Neural cell (in vitro differentiated cells): Measurements from ENCODE around the gene SPTLC2. TPM values are rescaled to one million over a fixed set of nuclear protein-coding genes. Genes with fewer than 3 reads are reported as not detected.

ENCODE experiments used
- H2AFZ ChIP-seq: fragments of 200-600, 300-800 bp; sonication (generic), shearing (Covaris generic); 2 replicates; pipeline ENCODE4 v1.6.0; 2014; ENCODE audit warnings: low read depth, mild to moderate bottlenecking, antibody characterized with exemption, low read length, moderate library complexity
- H3F3A ChIP-seq: fragments of 200-600 bp; shearing (Covaris generic); 2 replicates; pipeline ENCODE4 v1.6.1; 2016; ENCODE audit warnings: mild to moderate bottlenecking, moderate library complexity, mixed read lengths, antibody characterized with exemption, low read length; ENCODE audit not compliant: insufficient read depth, poor library complexity, severe bottlenecking
- H3K27ac ChIP-seq: fragments of 200-600, 300-800 bp; sonication (generic), shearing (Covaris generic); 2 replicates; pipeline ENCODE4 v1.5.1; 2014; ENCODE audit warnings: mild to moderate bottlenecking, low read length, moderate library complexity
- H3K27me3 ChIP-seq: fragments of 300-800, 200-600 bp; sonication (generic), shearing (Covaris generic); 2 replicates; pipeline ENCODE4 v1.6.0; 2014; ENCODE audit warnings: mild to moderate bottlenecking, low read depth, low read length, moderate library complexity; ENCODE audit not compliant: insufficient read depth
- H3K36me3 ChIP-seq: fragments of 300-800, 200-600 bp; sonication (generic), shearing (Covaris generic); 2 replicates; pipeline ENCODE4 v1.5.1; 2014; ENCODE audit warnings: mild to moderate bottlenecking, antibody characterized with exemption, low read length, moderate library complexity; ENCODE audit not compliant: insufficient read depth
- H3K4me2 ChIP-seq: fragments of 300-800, 200-600 bp; sonication (generic), shearing (Covaris generic); 2 replicates; pipeline ENCODE4 v1.6.0; 2014; ENCODE audit warnings: mild to moderate bottlenecking, low read length
- H3K4me3 ChIP-seq: fragments of 300-800, 200-600 bp; sonication (generic), shearing (Covaris generic); 2 replicates; pipeline ENCODE4 v1.5.1; 2014; ENCODE audit warnings: mild to moderate bottlenecking, low read length, moderate library complexity
- H3K79me2 ChIP-seq: fragments of 200-600 bp; shearing (Covaris generic); replicated peaks from 2 replicates; pipeline ENCODE4 v1.6.0; 2014; ENCODE audit warnings: mild to moderate bottlenecking, low read length, moderate library complexity; ENCODE audit not compliant: insufficient read depth
- H3K9ac ChIP-seq: fragments of 300-800, 200-600 bp; sonication (generic), shearing (Covaris generic); 2 replicates; pipeline ENCODE4 v1.6.1; 2016; ENCODE audit warnings: mild to moderate bottlenecking, low read length, mixed read lengths
- H3K9me2 ChIP-seq: fragments of 200-600 bp; shearing (Covaris generic); 2 replicates; pipeline ENCODE4 v1.6.1; 2016; ENCODE audit warnings: mild to moderate bottlenecking, low read length, mixed read lengths; ENCODE audit not compliant: insufficient read depth
- H3K9me3 ChIP-seq: fragments of 200-600, 300-800 bp; sonication (generic), shearing (Covaris generic); 2 replicates; pipeline ENCODE4 v1.6.1; 2016; ENCODE audit warnings: mild to moderate bottlenecking, mixed run types, low read length, moderate library complexity, mixed read lengths
- H4K20me1 ChIP-seq: fragments of 200-600 bp; shearing (Covaris generic); 2 replicates; pipeline ENCODE4 v1.6.1; 2016; ENCODE audit warnings: mild to moderate bottlenecking, mixed run types; ENCODE audit not compliant: insufficient read depth
- EP300 ChIP-seq: fragments of 450-650 bp; conservative IDR thresholded peaks from 2 replicates; pipeline ENCODE4 v1.6.1; 2014; ENCODE audit warnings: antibody characterized with exemption, mild to moderate bottlenecking, moderate library complexity; ENCODE audit not compliant: poor library complexity, severe bottlenecking
- EZH2 ChIP-seq: fragments of 200-600, 300-800 bp; shearing (Covaris generic), sonication (generic); IDR thresholded peaks from 2 replicates; pipeline ENCODE4 v1.6.1; 2014; ENCODE audit warnings: antibody characterized with exemption, low read length, borderline replicate concordance, mild to moderate bottlenecking; ENCODE audit not compliant: insufficient read depth, poor library complexity, severe bottlenecking
- MXI1 ChIP-seq: fragments of 450-650 bp; conservative IDR thresholded peaks from 2 replicates; pipeline ENCODE4 v1.6.1; 2014; ENCODE audit warnings: antibody characterized with exemption, mild to moderate bottlenecking; ENCODE audit not compliant: poor library complexity, severe bottlenecking
- POLR2AphosphoS5 ChIP-seq: IDR thresholded peaks from 2 replicates; pipeline ENCODE4 v1.6.1; 2012
- RAD21 ChIP-seq: fragments of 450-650 bp; conservative IDR thresholded peaks from 2 replicates; pipeline ENCODE4 v1.6.1; 2014; ENCODE audit warnings: antibody characterized with exemption, mild to moderate bottlenecking, moderate library complexity
- SMC3 ChIP-seq: fragments of 450-650 bp; conservative IDR thresholded peaks from 2 replicates; pipeline ENCODE4 v1.6.1; 2014; ENCODE audit warnings: antibody characterized with exemption, mild to moderate bottlenecking, moderate library complexity; ENCODE audit not compliant: poor library complexity
- TAF1 ChIP-seq: IDR thresholded peaks from 2 replicates; pipeline ENCODE4 v1.6.1; 2012; ENCODE audit warnings: low read depth
- polyA plus RNA-seq: library from polyadenylated mRNA; depleted of rRNA; stranded (reverse); fragments of >200 nt; gene quantifications from 2 replicates; pipeline ENCODE4 v1.2.3, GENCODE V29; 2014
- TF ChIP-seq, protein P1 (sequence below): fragments of 450-650 bp; IDR thresholded peaks from 2 replicates; pipeline ENCODE4 v1.5.1; 2014; ENCODE audit warnings: antibody characterized with exemption, mild to moderate bottlenecking, moderate library complexity; ENCODE audit not compliant: poor library complexity, severe bottlenecking
- TF ChIP-seq, protein P2 (sequence below): IDR thresholded peaks from 2 replicates; pipeline ENCODE4 v1.6.1; 2012; ENCODE audit warnings: borderline replicate concordance

The SPTLC2 gene
- polyA plus RNA-seq, 1 donor from 2014 or later = 15.1 TPM

- Histone ChIP-seq H3K9me2 (no peaks in the 10 kb centered on the region), H4K20me1 (no peaks in the 10 kb centered on the region), H3F3A (no peaks in the 10 kb centered on the region), H3K27ac (no peak within 1 kb of the TSS), H3K79me2 (no peaks in the 10 kb centered on the region), H3K27me3 (peaks cover 38% of the 10 kb centered on the region), H3K4me2 (peak within 1 kb of the TSS; percentile 65), H3K9ac (peak within 1 kb of the TSS; percentile 62), H3K4me3 (peak within 1 kb of the TSS; percentile 92), H2AFZ (peak within 1 kb of the TSS; percentile 56), H3K36me3 (no peaks in the 10 kb centered on the region), H3K9me3 (peaks cover 5% of the 10 kb centered on the region)
- TF ChIP-seq EZH2 = no peak
- TF ChIP-seq SMC3 = no peak
- TF ChIP-seq POLR2AphosphoS5 = peak; percentile 43
- TF ChIP-seq, protein P1, sequence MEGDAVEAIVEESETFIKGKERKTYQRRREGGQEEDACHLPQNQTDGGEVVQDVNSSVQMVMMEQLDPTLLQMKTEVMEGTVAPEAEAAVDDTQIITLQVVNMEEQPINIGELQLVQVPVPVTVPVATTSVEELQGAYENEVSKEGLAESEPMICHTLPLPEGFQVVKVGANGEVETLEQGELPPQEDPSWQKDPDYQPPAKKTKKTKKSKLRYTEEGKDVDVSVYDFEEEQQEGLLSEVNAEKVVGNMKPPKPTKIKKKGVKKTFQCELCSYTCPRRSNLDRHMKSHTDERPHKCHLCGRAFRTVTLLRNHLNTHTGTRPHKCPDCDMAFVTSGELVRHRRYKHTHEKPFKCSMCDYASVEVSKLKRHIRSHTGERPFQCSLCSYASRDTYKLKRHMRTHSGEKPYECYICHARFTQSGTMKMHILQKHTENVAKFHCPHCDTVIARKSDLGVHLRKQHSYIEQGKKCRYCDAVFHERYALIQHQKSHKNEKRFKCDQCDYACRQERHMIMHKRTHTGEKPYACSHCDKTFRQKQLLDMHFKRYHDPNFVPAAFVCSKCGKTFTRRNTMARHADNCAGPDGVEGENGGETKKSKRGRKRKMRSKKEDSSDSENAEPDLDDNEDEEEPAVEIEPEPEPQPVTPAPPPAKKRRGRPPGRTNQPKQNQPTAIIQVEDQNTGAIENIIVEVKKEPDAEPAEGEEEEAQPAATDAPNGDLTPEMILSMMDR = no peak
- no peak for TF ChIP-seq TAF1
- TF ChIP-seq, protein P2, sequence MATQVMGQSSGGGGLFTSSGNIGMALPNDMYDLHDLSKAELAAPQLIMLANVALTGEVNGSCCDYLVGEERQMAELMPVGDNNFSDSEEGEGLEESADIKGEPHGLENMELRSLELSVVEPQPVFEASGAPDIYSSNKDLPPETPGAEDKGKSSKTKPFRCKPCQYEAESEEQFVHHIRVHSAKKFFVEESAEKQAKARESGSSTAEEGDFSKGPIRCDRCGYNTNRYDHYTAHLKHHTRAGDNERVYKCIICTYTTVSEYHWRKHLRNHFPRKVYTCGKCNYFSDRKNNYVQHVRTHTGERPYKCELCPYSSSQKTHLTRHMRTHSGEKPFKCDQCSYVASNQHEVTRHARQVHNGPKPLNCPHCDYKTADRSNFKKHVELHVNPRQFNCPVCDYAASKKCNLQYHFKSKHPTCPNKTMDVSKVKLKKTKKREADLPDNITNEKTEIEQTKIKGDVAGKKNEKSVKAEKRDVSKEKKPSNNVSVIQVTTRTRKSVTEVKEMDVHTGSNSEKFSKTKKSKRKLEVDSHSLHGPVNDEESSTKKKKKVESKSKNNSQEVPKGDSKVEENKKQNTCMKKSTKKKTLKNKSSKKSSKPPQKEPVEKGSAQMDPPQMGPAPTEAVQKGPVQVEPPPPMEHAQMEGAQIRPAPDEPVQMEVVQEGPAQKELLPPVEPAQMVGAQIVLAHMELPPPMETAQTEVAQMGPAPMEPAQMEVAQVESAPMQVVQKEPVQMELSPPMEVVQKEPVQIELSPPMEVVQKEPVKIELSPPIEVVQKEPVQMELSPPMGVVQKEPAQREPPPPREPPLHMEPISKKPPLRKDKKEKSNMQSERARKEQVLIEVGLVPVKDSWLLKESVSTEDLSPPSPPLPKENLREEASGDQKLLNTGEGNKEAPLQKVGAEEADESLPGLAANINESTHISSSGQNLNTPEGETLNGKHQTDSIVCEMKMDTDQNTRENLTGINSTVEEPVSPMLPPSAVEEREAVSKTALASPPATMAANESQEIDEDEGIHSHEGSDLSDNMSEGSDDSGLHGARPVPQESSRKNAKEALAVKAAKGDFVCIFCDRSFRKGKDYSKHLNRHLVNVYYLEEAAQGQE = no peak
- TF ChIP-seq EP300 = no peak
- TF ChIP-seq MXI1 = peak; percentile 79
- TF ChIP-seq RAD21 = peak; percentile 21
These were observed 118.1 kb downstream of the SPTLC2 start, which contains the start of gene ISM2 for GRCh38 chr14:77498120-77498979. TSS of gene ISM2 (minus strand) at chr14:77498816. CDS start at chr14:77498793, 23 bp downstream.

- TF ChIP-seq, protein P1 = no peak
- no peak for TF ChIP-seq EP300
- Histone ChIP-seq H3K4me3 (no peak overlapping the region), H3K79me2 (no peaks in the 10 kb centered on the region), H3K27ac (no peak overlapping the region), H3K27me3 (peaks cover 34% of the 10 kb centered on the region), H2AFZ (no peak overlapping the region), H4K20me1 (no peaks in the 10 kb centered on the region), H3K4me2 (no peak overlapping the region), H3K9ac (no peak overlapping the region), H3K9me3 (no peaks in the 10 kb centered on the region), H3F3A (no peaks in the 10 kb centered on the region), H3K36me3 (no peaks in the 10 kb centered on the region), H3K9me2 (no peaks in the 10 kb centered on the region)
These were observed 121.1 kb downstream of the SPTLC2 start for GRCh38 chr14:77495334-77495733.
